ENCODE results near the gene ZBTB5.

DNA sequence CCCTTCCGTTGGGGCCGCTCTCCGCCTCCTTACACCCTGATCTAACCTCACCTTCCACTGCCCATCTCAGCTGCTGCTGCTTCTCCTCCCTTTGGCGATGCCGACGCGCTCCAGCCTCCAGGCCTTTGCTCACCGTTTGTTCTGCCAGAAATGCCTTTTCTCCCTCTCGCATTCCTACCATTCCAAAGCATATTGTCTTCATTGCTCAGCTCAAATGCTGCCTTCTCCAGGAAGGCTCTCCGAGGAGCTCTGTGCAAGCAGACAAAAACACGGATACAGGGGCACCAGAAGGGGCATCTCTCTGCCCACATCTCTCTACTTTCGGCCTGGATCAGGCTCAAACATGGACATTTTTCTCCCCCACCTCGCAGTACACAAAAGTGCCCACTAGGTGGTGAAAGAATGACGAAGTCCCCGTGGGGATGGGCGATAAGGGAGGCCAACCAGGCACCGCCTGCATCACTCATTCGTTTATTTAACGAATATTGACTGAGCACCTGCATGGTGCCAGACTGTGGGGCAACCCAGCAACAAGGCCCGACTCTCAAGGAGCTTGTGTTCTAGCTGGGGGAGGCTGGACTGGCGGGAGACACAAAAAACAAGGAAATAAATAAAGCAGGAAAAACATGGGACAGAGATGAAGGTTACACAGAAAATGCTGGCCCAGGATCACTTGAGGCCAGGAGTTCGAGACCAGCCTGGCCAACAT, 50.1 kb downstream of the ZBTB5 start:
- TF ChIP-seq RXRA (CRISPR knock-in tag; IDR thresholded peaks at IDR 0.05): no peak
- no peak for TF ChIP-seq ZSCAN20 (CRISPR knock-in tag; IDR thresholded peaks at IDR 0.05; ENCODE audit: borderline replicate concordance)
- TF ChIP-seq, protein P1, sequence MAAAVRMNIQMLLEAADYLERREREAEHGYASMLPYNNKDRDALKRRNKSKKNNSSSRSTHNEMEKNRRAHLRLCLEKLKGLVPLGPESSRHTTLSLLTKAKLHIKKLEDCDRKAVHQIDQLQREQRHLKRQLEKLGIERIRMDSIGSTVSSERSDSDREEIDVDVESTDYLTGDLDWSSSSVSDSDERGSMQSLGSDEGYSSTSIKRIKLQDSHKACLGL (CRISPR knock-in tag; IDR thresholded peaks at IDR 0.05): no peak

Measured in HepG2 (cell line).